Left ventricle myocardium superior (tissue), 1 donor: Measurements from ENCODE around the gene CADPS2. TPM values are rescaled to one million over a fixed set of nuclear protein-coding genes. Genes with fewer than 3 reads are reported as not detected.
A peak's percentile ranks its signal among the peaks of the same experiment; 100 is the strongest.

ENCODE experiments used
- ATAC-seq: fragments of 200-7000 bp; cut with Tn5 transposase; one replicate; pipeline ENCODE4 v1.9.1; 2020; ENCODE audit warnings: mild to moderate bottlenecking, moderate library complexity
- DNase-seq: peaks from one replicate; pipeline ENCODE4 v3.0.0-alpha.2; 2020
- intact Hi-C: fragments of 100-400 bp; cut with micrococcal nuclease; formaldehyde crosslinking; loops from one replicate; pipeline ENCODE4 v1.11.0; 2022
- total RNA-seq: library from RNA; stranded (reverse); fragmentation: NEBNext Ultra II Directional; extraction: Animal tissue kit (Norgen Biotek cat#: 25700); gene quantifications from one replicate; pipeline ENCODE4 v1.2.1, GENCODE V29; 2021
- donor health status: DM: no; HTN: yes; CAD: no; lungs with severe emphysema.

CADPS2 gene
- total RNA-seq, 1 donor from 2014 or later: 29.1 TPM

GRCh38 chr7:122518488-122518887 is 367.8 kb downstream of the CADPS2 start:
- no peak for ATAC-seq
- intact Hi-C loops: no loop called here
- no peak for DNase-seq

GRCh38 chr7:122517576-122517975 is 368.7 kb downstream of the CADPS2 start:
- intact Hi-C loops: no loop called here
- no peak for ATAC-seq
- DNase-seq: no peak

GRCh38 chr7:122515404-122515803 is 370.9 kb downstream of the CADPS2 start:
- DNase-seq (no peak), ATAC-seq (peak; percentile 22)
- intact Hi-C loops: no loop called here

- ATAC-seq (no peak), DNase-seq (no peak)
- intact Hi-C loops: no loop called here
Measured at GRCh38 chr7:122511268-122511667, 375.0 kb downstream of the CADPS2 start.

GRCh38 chr7:122507591-122507990 is 378.7 kb downstream of the CADPS2 start:
- DNase-seq (no peak), ATAC-seq (no peak)
- intact Hi-C loops: no loop called here

- intact Hi-C loops: no loop called here
- no peak for DNase-seq
- no peak for ATAC-seq
Measured at GRCh38 chr7:122492007-122492406, 394.3 kb downstream of the CADPS2 start.

- DNase-seq (no peak), ATAC-seq (no peak)
- intact Hi-C loops: no loop called here
Measured at GRCh38 chr7:122488241-122488640, 398.0 kb downstream of the CADPS2 start.

GRCh38 chr7:122487131-122487530 is 399.1 kb downstream of the CADPS2 start:
- intact Hi-C loops: no loop called here
- ATAC-seq: no peak

GRCh38 chr7:122485856-122486255 is 400.4 kb downstream of the CADPS2 start:
- DNase-seq (no peak), ATAC-seq (no peak)
- intact Hi-C loops: no loop called here

More at GRCh38 chr7:122487131-122487530, 399.1 kb downstream of the CADPS2 start:
- no peak for DNase-seq

- DNase-seq (no peak), ATAC-seq (no peak)
- intact Hi-C loops: no loop called here
Measured at GRCh38 chr7:122482212-122482611, 404.0 kb downstream of the CADPS2 start.

GRCh38 chr7:122470859-122471258 is 415.4 kb downstream of the CADPS2 start:
- no peak for ATAC-seq
- DNase-seq: no peak
- intact Hi-C loops: no loop called here

GRCh38 chr7:122468945-122469344 is 417.3 kb downstream of the CADPS2 start:
- DNase-seq (no peak), ATAC-seq (no peak)
- intact Hi-C loops: no loop called here

- intact Hi-C loops: no loop called here
- DNase-seq (no peak), ATAC-seq (no peak)
Measured at GRCh38 chr7:122467661-122468449, 418.4 kb downstream of the CADPS2 start.

- DNase-seq: no peak
- no peak for ATAC-seq
- intact Hi-C loops: no loop called here
Measured at GRCh38 chr7:122465296-122465695, 421.0 kb downstream of the CADPS2 start.

- DNase-seq (no peak), ATAC-seq (no peak)
- intact Hi-C loops: no loop called here
Measured at GRCh38 chr7:122463631-122464030, 422.6 kb downstream of the CADPS2 start.

GRCh38 chr7:122460936-122461335 is 425.3 kb downstream of the CADPS2 start:
- ATAC-seq: no peak
- DNase-seq: no peak
- intact Hi-C loops: no loop called here

GRCh38 chr7:122457969-122458368 is 428.3 kb downstream of the CADPS2 start:
- no peak for DNase-seq
- intact Hi-C loops: no loop called here
- no peak for ATAC-seq

GRCh38 chr7:122457325-122457724 is 428.9 kb downstream of the CADPS2 start:
- DNase-seq (no peak), ATAC-seq (no peak)
- intact Hi-C loops: no loop called here

- intact Hi-C loops: no loop called here
- DNase-seq (no peak), ATAC-seq (no peak)
Measured at GRCh38 chr7:122454776-122455507, 431.3 kb downstream of the CADPS2 start.

GRCh38 chr7:122453432-122453831 is 432.8 kb downstream of the CADPS2 start:
- intact Hi-C loops: no loop called here
- no peak for DNase-seq
- ATAC-seq: no peak
